GM21447 (cell line): ENCODE measurements around the gene OR4X2.
"Not testable (repeated sequence)": the region's sequence is repeated elsewhere in the genome, so short reads cannot be mapped to it uniquely, and the experiment has no call there.

Experiments
- ATAC-seq: cut with Tn5 transposase; IDR thresholded peaks from one replicate; pipeline ENCODE4 v1.9.1; 2021; ENCODE audit not compliant: unreplicated experiment

Gene OR4X2, protein sequence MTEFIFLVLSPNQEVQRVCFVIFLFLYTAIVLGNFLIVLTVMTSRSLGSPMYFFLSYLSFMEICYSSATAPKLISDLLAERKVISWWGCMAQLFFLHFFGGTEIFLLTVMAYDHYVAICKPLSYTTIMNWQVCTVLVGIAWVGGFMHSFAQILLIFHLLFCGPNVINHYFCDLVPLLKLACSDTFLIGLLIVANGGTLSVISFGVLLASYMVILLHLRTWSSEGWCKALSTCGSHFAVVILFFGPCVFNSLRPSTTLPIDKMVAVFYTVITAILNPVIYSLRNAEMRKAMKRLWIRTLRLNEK

DNA sequence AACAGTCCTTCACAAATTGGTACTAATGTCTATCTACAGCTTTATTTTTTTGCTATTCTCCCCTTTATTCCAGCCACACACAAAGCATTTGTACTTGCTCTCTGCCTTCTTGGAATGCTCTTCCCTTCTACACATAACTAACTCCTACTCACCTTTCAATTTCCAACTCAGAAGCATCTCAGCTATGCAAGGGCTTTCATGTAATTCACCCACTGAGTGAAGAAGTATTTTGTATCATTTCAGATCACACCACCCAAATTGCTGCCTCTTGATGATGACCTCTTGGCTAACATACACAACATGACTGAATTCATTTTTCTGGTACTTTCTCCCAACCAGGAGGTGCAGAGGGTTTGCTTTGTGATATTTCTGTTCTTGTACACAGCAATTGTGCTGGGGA is at the start of gene OR4X2:
Gene OR4X2, plus strand, starts transcription at position 301 of the 400 bp plus-strand sequence. Its CDS starts 0 bp downstream, at position 301.
- ATAC-seq: no peak

DNA sequence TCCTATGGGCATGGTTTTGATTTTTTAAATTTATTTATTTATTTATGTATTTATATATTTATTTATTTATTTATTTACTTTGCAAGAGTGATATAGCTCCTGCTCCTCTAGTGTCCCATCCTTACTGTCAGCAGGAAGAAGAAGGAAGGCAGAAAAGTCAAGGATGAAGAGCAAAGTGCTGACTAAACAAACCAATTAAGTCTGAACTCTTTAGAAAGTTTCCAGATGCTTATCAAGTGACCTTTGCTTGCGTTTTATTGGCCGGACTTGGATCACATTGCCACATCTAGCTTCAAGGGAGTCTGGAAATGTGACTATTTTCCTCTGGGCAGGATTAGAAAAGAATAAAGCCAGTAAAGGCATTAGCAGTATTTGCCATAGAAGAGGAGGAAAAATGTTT is 37.0 kb upstream of the OR4X2 start:
- ATAC-seq: no peak

DNA sequence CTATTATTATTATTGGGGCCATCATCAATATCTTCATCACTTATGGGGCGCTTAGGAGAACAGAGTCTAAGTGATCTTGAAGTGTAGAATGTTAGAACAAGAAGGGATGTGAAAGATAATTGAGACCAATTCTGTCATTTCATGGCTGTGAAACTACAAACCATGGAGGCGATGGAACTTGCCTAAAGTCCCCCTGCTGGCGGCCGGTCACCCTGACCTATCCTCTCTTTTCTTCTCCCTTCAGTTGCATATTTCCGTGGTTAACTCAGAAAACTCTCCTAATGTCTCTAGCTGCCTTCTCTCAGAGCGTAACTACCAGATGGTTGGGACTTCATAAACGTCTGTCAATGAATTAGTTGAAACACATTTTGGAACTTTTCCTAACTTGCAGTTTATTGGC is 34.9 kb upstream of the OR4X2 start:
- ATAC-seq: no peak

DNA sequence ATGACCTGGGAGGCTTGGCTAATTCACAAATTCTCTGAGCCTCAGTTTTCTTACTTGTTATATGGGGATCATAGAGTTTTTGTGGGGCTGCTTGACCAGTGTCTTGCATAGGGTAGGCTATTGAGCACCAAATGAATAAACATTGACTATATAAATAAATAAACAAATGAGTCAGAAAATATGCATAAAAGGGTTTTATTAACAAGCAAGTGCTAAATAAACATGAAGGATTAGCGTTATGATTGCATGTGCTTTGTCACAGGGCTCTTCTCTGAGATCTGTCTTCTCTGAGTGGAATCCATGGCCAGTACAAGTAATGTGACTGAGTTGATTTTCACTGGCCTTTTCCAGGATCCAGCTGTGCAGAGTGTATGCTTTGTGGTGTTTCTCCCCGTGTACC is 28.4 kb upstream of the OR4X2 start, which contains the start of gene OR4B1:
Gene OR4B1, plus strand, starts transcription at position 301 of the 400 bp plus-strand sequence. Its CDS starts 0 bp downstream, at position 301.
- ATAC-seq: no peak

DNA sequence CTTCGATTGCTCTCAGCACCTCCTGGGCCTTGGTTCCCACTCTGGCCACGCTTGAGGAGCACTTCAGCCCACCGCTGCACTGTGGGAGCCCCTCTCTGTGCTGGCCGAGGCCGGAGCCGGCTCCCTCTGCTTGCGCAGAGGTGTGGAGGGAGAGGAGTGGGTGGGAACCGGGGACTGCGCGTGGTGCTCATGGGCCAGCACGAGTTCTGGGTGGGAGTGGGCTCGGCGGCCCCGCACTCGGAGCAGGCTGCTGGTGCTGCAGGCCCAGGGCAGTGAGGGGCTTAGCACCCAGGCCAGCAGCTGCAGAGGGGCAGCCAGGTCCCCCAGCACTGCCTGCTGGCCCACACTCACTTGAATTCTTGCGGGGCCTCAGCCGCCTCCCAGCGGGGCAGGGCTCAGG is 16.1 kb upstream of the OR4X2 start:
- ATAC-seq: no peak

DNA sequence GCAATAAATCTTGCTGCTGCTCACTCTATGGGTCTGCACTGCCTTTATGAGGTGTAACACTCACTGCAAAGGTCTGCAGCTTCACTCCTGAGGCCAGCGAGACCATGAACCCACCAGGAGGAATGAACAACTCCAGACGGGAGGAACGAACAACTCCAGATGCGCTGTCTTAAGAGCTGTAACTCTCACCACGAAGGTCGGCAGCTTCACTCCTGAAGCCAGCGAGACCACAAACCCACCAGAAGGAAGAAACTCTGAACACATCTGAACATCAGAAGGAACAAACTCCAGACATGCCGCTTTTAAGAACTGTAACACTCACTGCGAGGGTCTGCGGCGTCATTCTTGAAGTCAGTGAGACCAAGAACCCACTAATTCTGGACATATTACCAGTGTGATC is 14.8 kb upstream of the OR4X2 start:
- ATAC-seq: not testable (repeated sequence)

DNA sequence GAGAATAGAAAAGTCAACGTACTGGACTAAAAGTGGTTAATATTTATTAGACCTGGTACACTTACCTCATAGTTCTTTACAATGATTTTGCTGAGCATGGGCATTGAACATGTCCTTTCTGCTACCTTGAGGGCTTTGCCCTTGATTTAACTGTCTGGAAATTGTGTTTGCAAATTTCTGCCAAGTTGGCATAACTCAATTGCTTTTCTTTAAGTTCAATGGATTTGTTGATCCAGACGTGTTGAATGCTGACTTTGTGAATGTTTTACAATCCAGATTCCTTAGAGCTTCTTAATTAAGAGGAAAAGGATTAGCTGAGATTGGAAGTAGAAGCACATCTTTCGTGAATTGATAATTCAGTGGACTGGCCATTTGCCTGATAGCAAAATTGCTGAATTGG is 7.2 kb upstream of the OR4X2 start:
- no peak for ATAC-seq

DNA sequence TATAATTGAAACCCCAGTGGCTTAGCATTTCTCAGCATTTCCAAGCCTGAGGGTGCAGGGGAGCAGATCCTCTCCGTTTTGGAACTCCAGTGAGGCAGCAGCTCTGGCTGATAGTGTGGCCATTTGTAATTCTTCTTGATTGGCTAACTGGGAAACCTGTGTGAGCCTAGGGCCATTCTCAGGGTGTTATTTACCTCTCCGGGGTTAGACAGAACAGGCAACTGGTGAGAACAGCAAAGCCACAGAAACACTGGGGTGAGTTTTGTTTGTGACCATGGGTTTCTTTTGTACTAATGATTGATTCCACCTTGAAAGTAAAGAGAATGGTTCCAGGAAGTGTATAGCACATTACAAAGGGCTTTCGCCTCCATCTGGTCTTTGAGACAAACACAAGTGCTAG is 2.4 kb upstream of the OR4X2 start:
- no peak for ATAC-seq

DNA sequence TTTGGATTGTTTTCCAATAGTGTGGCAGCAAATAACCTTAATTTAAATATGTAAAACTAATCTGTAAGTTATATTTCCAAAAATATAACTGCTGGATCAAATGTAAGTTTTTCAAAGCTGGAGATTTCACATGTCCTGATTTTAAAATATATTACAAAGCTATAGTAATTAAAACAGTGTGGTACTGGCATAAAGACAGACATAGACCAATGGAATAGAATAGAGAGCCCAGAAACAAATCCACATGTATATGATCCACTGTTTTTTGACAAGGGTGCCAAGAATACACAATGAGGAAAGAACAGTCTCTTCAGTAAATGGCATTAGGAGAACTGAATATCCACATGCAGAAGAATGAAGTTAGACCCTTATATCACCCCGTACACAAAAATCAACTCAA is 4.0 kb downstream of the OR4X2 start:
- no peak for ATAC-seq

DNA sequence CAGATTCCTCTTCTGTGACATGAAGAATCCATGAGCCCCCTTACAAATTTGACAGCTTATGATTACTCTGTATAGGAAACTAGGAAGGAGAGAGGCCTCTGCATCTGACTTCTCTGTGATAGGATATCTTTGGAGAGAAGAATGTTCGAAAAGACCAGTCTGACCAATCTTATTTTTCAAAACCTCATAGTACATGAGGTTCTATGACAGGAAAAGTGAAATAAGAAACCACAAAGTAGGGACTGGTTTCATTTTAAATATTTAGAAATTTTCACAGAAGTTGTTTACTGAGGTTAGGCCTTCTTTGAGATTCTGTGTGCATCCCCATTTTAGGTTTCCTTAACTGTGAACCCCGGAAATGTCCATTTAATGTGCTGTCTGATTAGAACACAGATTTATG is 16.7 kb downstream of the OR4X2 start:
- ATAC-seq: no peak

DNA sequence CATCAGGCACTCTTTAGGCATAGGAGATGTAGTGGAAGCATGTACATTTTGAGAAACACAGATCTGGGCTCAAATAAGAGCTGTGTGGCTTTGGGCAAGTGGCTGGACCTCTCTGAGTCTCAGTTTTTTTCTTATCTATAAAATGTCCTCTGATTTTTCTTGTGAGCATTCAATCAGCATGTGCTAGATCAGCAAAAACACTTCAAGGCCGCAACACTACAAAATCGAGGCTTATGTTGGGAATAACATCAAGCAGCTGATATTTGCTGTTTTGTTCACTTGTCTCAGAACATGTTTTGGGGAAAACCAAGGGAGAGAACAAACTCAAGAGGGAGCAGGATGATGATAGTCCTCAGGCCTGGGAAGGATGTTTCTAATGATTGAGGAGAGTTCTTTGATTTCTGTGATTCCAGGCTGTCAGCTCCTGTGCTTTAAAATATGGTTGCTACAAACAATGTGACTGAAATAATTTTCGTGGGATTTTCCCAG is 18.6 kb downstream of the OR4X2 start, which contains the start of gene OR4X1:
Gene OR4X1, plus strand, starts transcription at position 439 of the 489 bp plus-strand sequence. Its CDS starts 0 bp downstream, at position 439.
- ATAC-seq: no peak

DNA sequence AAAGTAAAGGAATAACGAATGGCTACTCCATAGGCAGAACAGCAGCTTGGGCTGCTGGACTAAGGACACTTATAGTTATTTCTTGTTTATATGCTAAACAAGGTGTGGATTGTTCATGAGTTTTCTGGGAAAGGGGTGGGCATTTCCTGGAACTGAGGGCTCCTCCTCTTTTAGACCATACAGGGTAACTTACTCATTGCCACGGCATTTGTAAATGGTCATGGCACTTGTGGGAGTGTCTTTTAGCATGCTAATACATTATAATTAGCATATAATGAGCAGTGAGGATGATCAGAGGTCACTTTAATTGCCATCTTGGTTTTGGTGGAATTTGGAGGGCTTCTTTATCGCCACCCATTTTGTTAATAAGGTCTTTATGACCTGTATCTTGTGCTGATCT is 25.7 kb downstream of the OR4X2 start:
- no peak for ATAC-seq

DNA sequence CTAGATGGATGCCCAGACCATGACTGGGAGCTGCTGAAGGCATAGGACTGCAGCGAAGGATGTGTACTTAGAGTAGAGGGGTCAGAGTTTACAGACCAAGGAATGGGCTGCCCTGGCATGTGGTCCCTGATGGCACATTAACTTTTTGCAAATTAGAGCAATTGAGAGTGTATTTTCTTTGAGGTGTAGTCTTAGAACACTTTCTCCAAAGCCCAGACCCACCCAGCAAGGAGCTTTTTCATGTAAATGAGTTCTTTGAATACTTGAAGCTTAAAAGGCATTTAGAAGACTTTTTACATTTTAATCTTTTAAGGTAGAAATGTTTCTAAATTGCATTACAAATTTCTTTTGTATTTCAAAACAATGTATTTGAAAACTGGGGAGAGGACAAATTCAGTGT is 27.7 kb downstream of the OR4X2 start:
- no peak for ATAC-seq
